HG03097 (cell line): Measurements from ENCODE around the gene TVP23B.
"Not testable (repeated sequence)": the region's sequence is repeated elsewhere in the genome, so short reads cannot be mapped to it uniquely, and the experiment has no call there.

Experiments used
- ATAC-seq: cut with Tn5 transposase; IDR thresholded peaks from one replicate; pipeline ENCODE4 v1.9.1; 2021; ENCODE audit not compliant: unreplicated experiment, low FRiP score

The TVP23B gene

GRCh38 chr17:18780991-18781718 lies at the start of gene TVP23B:
Gene TVP23B, plus strand, starts transcription at chr17:18781183. Its CDS starts 111 bp downstream, at chr17:18781294.
- peak; percentile 98 for ATAC-seq

GRCh38 chr17:18732438-18732837 lies 48.5 kb upstream of the TVP23B start:
- ATAC-seq: not testable (repeated sequence)

GRCh38 chr17:18733350-18733749 lies 47.6 kb upstream of the TVP23B start:
- ATAC-seq: not testable (repeated sequence)

GRCh38 chr17:18739616-18740391 lies 41.2 kb upstream of the TVP23B start:
- ATAC-seq: not testable (repeated sequence)

- ATAC-seq: not testable (repeated sequence)
Observed at GRCh38 chr17:18741228-18741627, 39.8 kb upstream of the TVP23B start.

- not testable (repeated sequence) for ATAC-seq
Observed at GRCh38 chr17:18743699-18744421, 37.1 kb upstream of the TVP23B start, which contains the start of gene FBXW10. Gene FBXW10, plus strand, starts transcription at chr17:18744054. Its CDS starts 191 bp downstream, at chr17:18744245.

- not testable (repeated sequence) for ATAC-seq
Observed at GRCh38 chr17:18744726-18745125, 36.3 kb upstream of the TVP23B start.

- not testable (repeated sequence) for ATAC-seq
Observed at GRCh38 chr17:18746551-18746950, 34.4 kb upstream of the TVP23B start.

GRCh38 chr17:18747501-18747900 lies 33.5 kb upstream of the TVP23B start:
- not testable (repeated sequence) for ATAC-seq

- ATAC-seq: not testable (repeated sequence)
Observed at GRCh38 chr17:18750242-18750641, 30.7 kb upstream of the TVP23B start.

- not testable (repeated sequence) for ATAC-seq
Observed at GRCh38 chr17:18753829-18754409, 27.1 kb upstream of the TVP23B start.

GRCh38 chr17:18755969-18756368 lies 25.0 kb upstream of the TVP23B start:
- not testable (repeated sequence) for ATAC-seq

- ATAC-seq: not testable (repeated sequence)
Observed at GRCh38 chr17:18757368-18758044, 23.5 kb upstream of the TVP23B start.

GRCh38 chr17:18758344-18758743 lies 22.6 kb upstream of the TVP23B start:
- not testable (repeated sequence) for ATAC-seq

GRCh38 chr17:18760221-18760620 lies 20.8 kb upstream of the TVP23B start:
- not testable (repeated sequence) for ATAC-seq

- ATAC-seq: not testable (repeated sequence)
Observed at GRCh38 chr17:18770572-18770971, 10.4 kb upstream of the TVP23B start.

- ATAC-seq: not testable (repeated sequence)
Observed at GRCh38 chr17:18771066-18771465, 9.9 kb upstream of the TVP23B start.

- ATAC-seq: no peak
Observed at GRCh38 chr17:18772471-18772870, 8.5 kb upstream of the TVP23B start.

- not testable (repeated sequence) for ATAC-seq
Observed at GRCh38 chr17:18781805-18782204, 822 bp downstream of the TVP23B start.

GRCh38 chr17:18785933-18786332 lies 5.0 kb downstream of the TVP23B start:
- ATAC-seq: not testable (repeated sequence)
